Measurements from ENCODE around the gene MAS1.

The MAS1 gene

DNA sequence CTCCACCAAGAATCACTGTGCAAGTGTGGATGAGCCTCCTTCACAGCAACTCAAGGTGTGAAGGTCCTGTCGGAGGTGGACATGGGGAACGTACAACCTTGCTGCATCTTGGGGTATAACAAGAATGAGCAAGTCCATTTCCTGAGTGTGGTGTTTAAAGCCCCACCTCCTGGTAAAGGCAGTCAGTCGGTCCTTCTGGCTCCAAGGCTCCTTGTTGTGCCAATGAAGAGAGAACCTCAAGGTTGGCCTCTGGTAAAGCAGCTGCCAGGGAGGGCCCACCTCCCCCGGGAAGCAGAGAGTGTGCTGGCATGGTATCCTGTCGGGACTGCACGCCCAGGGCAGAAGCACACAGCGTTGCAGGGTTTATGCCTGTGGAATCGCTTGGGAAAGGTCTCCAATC, 12.4 kb upstream of the MAS1 start:
- ATAC-seq: no peak
- TF ChIP-seq ISL1 (CRISPR knock-in tag; IDR thresholded peaks at IDR 0.05) (no peak), ZC3H10 (CRISPR knock-in tag; IDR thresholded peaks at IDR 0.05) (no peak), ZNF8 (CRISPR knock-in tag; IDR thresholded peaks at IDR 0.05) (no peak), OSR1 (CRISPR knock-in tag; IDR thresholded peaks at IDR 0.05) (no peak), ZFP3 (CRISPR knock-in tag; IDR thresholded peaks at IDR 0.05) (no peak), POU6F1 (CRISPR knock-in tag; IDR thresholded peaks at IDR 0.05; ENCODE audit: borderline replicate concordance, low read depth) (no peak), TCF4 (CRISPR knock-in tag; IDR thresholded peaks at IDR 0.05; ENCODE audit: borderline replicate concordance) (no peak), GLIS3 (CRISPR knock-in tag; IDR thresholded peaks at IDR 0.05) (no peak)
- TF ChIP-seq, protein P1, sequence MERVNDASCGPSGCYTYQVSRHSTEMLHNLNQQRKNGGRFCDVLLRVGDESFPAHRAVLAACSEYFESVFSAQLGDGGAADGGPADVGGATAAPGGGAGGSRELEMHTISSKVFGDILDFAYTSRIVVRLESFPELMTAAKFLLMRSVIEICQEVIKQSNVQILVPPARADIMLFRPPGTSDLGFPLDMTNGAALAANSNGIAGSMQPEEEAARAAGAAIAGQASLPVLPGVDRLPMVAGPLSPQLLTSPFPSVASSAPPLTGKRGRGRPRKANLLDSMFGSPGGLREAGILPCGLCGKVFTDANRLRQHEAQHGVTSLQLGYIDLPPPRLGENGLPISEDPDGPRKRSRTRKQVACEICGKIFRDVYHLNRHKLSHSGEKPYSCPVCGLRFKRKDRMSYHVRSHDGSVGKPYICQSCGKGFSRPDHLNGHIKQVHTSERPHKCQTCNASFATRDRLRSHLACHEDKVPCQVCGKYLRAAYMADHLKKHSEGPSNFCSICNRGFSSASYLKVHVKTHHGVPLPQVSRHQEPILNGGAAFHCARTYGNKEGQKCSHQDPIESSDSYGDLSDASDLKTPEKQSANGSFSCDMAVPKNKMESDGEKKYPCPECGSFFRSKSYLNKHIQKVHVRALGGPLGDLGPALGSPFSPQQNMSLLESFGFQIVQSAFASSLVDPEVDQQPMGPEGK (CRISPR knock-in tag; IDR thresholded peaks at IDR 0.05; ENCODE audit: borderline replicate concordance): no peak

GRCh38 chr6:159879856-159880255, 10.9 kb upstream of the MAS1 start:
- no peak for TF ChIP-seq SNAI2 (CRISPR knock-in tag; IDR thresholded peaks at IDR 0.05)
- TF ChIP-seq ZNF70 (CRISPR knock-in tag; IDR thresholded peaks at IDR 0.05): no peak
- no peak for TF ChIP-seq POU6F1 (CRISPR knock-in tag; IDR thresholded peaks at IDR 0.05; ENCODE audit: borderline replicate concordance, low read depth)
- no peak for TF ChIP-seq ZNF8 (CRISPR knock-in tag; IDR thresholded peaks at IDR 0.05)
- no peak for TF ChIP-seq ZC3H10 (CRISPR knock-in tag; IDR thresholded peaks at IDR 0.05)
- no peak for TF ChIP-seq ZNF565 (CRISPR knock-in tag; conservative IDR thresholded peaks at IDR 0.05; ENCODE audit: low read depth)
- TF ChIP-seq BACH2 (CRISPR knock-in tag; IDR thresholded peaks at IDR 0.05; ENCODE audit: borderline replicate concordance): no peak
- TF ChIP-seq, protein P1 (CRISPR knock-in tag; IDR thresholded peaks at IDR 0.05; ENCODE audit: borderline replicate concordance): no peak
- TF ChIP-seq, protein P2, sequence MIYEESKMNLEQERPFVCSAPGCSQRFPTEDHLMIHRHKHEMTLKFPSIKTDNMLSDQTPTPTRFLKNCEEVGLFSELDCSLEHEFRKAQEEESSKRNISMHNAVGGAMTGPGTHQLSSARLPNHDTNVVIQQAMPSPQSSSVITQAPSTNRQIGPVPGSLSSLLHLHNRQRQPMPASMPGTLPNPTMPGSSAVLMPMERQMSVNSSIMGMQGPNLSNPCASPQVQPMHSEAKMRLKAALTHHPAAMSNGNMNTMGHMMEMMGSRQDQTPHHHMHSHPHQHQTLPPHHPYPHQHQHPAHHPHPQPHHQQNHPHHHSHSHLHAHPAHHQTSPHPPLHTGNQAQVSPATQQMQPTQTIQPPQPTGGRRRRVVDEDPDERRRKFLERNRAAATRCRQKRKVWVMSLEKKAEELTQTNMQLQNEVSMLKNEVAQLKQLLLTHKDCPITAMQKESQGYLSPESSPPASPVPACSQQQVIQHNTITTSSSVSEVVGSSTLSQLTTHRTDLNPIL (CRISPR knock-in tag; IDR thresholded peaks at IDR 0.05; ENCODE audit: low read depth): no peak
- TF ChIP-seq ISL1 (CRISPR knock-in tag; IDR thresholded peaks at IDR 0.05): no peak
- TF ChIP-seq TOX (CRISPR knock-in tag; IDR thresholded peaks at IDR 0.05; ENCODE audit: borderline replicate concordance): no peak
- no peak for TF ChIP-seq TCF4 (CRISPR knock-in tag; IDR thresholded peaks at IDR 0.05; ENCODE audit: borderline replicate concordance)
- no peak for TF ChIP-seq ESRRG (CRISPR knock-in tag; IDR thresholded peaks at IDR 0.05)
- no peak for TF ChIP-seq TSHZ2 (CRISPR knock-in tag; IDR thresholded peaks at IDR 0.05)
- TF ChIP-seq ZFP30 (CRISPR knock-in tag; IDR thresholded peaks at IDR 0.05): no peak
- no peak for ATAC-seq
